ENCODE data around the gene GPR15LG.

The GPR15LG gene

DNA sequence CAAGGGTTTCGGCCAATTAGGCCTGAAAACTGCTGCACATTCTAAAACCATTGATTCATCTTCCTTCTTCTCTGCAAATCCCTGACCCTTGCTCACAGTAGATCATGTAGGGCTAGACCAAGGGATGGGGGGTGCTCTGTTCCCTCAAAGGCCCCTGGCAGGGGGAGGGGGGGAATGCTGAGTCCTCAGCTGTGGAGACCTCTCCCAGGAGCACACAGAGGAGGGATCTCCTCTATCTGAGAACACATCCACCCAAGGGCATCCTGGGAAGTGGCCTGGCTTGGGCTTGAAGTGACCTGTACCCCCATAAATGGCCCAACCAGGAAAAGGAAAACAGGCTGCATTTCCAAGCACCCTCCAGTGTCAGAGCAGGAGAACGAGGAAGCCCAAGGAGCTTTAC is 19.7 kb downstream of the GPR15LG start:
- Histone ChIP-seq H3K79me2 (ENCODE audit: insufficient read depth, low read depth) (no peaks in the 10 kb centered on the region), H3K4me1 (ENCODE audit: low read depth, poor library complexity, severe bottlenecking) (no peaks in the 10 kb centered on the region), H3K27me3 (ENCODE audit: insufficient read depth, low read depth) (no peaks in the 10 kb centered on the region), H4K20me1 (ENCODE audit: insufficient read depth) (no peaks in the 10 kb centered on the region), H2AFZ (ENCODE audit: low read depth) (no peak overlapping the region), H3K4me3 (IDR thresholded peaks at IDR 0.05; ENCODE audit: insufficient read depth, low read depth, low read length) (no peak overlapping the region), H3K4me2 (no peak overlapping the region), H3K36me3 (ENCODE audit: insufficient read depth) (no peaks in the 10 kb centered on the region), H3K27ac (no peak overlapping the region), H3K9ac (no peak overlapping the region)
- TF ChIP-seq, protein P1, sequence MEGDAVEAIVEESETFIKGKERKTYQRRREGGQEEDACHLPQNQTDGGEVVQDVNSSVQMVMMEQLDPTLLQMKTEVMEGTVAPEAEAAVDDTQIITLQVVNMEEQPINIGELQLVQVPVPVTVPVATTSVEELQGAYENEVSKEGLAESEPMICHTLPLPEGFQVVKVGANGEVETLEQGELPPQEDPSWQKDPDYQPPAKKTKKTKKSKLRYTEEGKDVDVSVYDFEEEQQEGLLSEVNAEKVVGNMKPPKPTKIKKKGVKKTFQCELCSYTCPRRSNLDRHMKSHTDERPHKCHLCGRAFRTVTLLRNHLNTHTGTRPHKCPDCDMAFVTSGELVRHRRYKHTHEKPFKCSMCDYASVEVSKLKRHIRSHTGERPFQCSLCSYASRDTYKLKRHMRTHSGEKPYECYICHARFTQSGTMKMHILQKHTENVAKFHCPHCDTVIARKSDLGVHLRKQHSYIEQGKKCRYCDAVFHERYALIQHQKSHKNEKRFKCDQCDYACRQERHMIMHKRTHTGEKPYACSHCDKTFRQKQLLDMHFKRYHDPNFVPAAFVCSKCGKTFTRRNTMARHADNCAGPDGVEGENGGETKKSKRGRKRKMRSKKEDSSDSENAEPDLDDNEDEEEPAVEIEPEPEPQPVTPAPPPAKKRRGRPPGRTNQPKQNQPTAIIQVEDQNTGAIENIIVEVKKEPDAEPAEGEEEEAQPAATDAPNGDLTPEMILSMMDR (conservative IDR thresholded peaks at IDR 0.05; ENCODE audit: low read depth, low read length): no peak

DNA sequence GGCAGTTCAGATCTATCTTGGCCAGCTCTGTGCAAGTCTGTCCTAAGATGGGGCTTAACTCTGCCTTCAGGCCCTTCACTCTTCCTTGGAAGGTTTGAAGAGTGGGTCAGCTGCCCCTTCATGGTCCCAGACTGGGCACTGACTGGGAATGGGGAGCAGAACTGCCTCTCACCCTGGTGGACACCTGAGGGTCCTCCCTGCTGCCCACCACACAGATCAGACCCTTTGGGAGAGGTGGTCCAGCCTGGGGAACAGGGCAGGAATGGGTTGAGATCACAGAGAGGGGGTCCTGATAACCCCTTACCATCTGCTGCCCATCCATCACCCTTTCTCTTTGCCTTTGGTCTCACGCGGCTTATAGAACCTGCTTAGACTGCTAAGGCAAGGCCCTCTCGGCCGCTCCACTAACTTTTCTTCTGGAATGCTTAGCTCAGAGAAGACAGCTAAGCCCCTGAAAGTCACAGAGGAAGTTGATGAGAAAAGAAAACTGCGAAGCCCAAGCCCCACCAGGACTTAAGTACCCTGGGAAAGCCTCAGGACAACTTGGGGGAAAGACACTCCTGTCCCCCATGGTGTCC is 20.3 kb downstream of the GPR15LG start:
- Histone ChIP-seq H3K27me3 (ENCODE audit: insufficient read depth, low read depth) (no peaks in the 10 kb centered on the region), H3K79me2 (ENCODE audit: insufficient read depth, low read depth) (no peaks in the 10 kb centered on the region), H3K27ac (no peak overlapping the region), H3K9ac (no peak overlapping the region), H3K36me3 (ENCODE audit: insufficient read depth) (no peaks in the 10 kb centered on the region), H2AFZ (ENCODE audit: low read depth) (no peak overlapping the region), H3K4me2 (no peak overlapping the region), H3K4me3 (IDR thresholded peaks at IDR 0.05; ENCODE audit: insufficient read depth, low read depth, low read length) (no peak overlapping the region), H3K4me1 (ENCODE audit: low read depth, poor library complexity, severe bottlenecking) (no peaks in the 10 kb centered on the region), H4K20me1 (ENCODE audit: insufficient read depth) (no peaks in the 10 kb centered on the region)
- TF ChIP-seq, protein P1 (conservative IDR thresholded peaks at IDR 0.05; ENCODE audit: low read depth, low read length): no peak

DNA sequence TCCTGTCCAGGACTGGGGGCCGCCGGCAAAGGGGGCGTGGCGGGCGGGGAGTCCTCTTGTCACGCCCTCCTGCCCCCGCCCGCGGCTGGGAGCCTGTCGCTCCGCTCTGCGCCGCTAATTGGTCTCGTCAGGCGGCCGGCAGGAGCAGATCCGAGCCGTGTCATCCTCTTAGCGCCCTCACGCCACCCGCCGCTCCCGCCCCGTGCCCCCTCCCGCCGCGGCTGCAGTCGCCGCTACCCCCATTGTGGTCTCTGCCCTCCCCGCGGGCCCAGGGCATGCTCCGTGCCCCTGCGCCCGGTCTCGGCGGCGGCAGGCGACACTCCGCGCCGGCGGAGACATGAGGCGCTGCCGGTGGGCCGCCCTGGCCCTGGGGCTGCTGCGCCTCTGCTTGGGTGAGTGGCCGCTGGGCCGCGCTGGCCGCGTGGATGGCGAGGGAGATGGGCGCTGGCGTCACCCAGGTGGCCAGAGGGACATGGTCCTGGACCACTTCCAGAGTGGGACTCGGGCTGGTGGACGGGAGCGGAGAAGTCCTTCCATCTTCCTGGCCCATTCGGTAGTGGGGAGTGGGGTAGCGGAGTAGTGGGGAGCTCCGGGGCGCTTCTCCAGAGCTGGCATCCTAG is 20.9 kb downstream of the GPR15LG start, which contains the start of gene CDHR1:
Gene CDHR1 (plus strand): TSS at position 114 of the 620 bp plus-strand sequence. CDS start 224 bp downstream, at position 338.
- H3K27ac ChIP-seq: no peak within 1 kb of the TSS
- H3K4me1 ChIP-seq (ENCODE audit: low read depth, poor library complexity, severe bottlenecking): no peaks in the 10 kb centered on the region
- no peak within 1 kb of the TSS for H2AFZ ChIP-seq (ENCODE audit: low read depth)
- no peak within 1 kb of the TSS for H3K4me2 ChIP-seq
- H3K27me3 ChIP-seq (ENCODE audit: insufficient read depth, low read depth): no peaks in the 10 kb centered on the region
- no peak within 1 kb of the TSS for H3K9ac ChIP-seq
- H3K4me3 ChIP-seq (IDR thresholded peaks at IDR 0.05; ENCODE audit: insufficient read depth, low read depth, low read length): no peak within 1 kb of the TSS
- TF ChIP-seq, protein P1 (conservative IDR thresholded peaks at IDR 0.05; ENCODE audit: low read depth, low read length): no peak
- no peaks in the 10 kb centered on the region for H3K79me2 ChIP-seq (ENCODE audit: insufficient read depth, low read depth)
- no peaks in the 10 kb centered on the region for H3K36me3 ChIP-seq (ENCODE audit: insufficient read depth)
- no peaks in the 10 kb centered on the region for H4K20me1 ChIP-seq (ENCODE audit: insufficient read depth)

DNA sequence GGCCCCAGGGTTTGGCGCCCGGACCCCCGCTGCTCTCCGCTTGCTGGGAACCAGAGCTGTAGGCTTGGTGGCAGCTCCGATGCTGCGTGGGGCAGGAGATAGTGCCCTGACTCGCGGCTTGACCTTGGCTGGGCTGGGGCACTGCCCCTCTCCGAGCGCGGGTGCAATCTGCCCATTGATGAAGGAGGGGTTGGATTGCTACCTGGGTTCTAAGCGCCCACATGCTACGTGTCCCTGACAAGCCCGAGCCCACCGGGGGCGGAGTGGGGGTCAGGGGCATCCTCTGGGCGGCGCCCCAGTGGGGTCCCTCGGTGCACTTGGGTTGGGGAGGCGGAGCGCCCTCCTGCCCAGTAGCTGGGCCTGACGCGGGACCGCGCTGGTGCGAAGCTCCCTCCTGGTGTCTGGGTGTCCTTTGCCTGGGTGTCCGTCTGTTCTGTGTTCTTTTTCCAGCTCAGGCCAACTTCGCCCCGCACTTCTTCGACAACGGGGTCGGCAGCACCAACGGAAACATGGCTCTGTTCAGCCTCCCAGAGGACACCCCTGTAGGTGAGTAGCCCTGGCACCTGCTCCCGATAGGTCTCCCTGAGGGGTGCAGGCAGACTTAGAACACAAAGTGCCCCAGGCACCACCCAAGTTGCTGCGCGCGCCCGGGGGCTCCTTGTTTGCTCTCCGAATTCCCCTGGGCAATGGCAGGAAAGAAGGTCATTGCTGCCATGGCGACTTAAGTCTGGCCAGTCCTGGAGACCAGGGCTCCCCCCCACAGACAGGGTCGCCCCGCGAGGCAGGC is 21.6 kb downstream of the GPR15LG start:
- no peaks in the 10 kb centered on the region for H3K27me3 ChIP-seq (ENCODE audit: insufficient read depth, low read depth)

More for the DNA sequence above, 21.6 kb downstream of the GPR15LG start:
- Histone ChIP-seq H3K4me3 (IDR thresholded peaks at IDR 0.05; ENCODE audit: insufficient read depth, low read depth, low read length) (no peak overlapping the region), H3K9ac (no peak overlapping the region), H3K4me1 (ENCODE audit: low read depth, poor library complexity, severe bottlenecking) (no peaks in the 10 kb centered on the region), H3K36me3 (ENCODE audit: insufficient read depth) (no peaks in the 10 kb centered on the region), H3K27ac (no peak overlapping the region), H3K4me2 (no peak overlapping the region), H4K20me1 (ENCODE audit: insufficient read depth) (no peaks in the 10 kb centered on the region), H3K79me2 (ENCODE audit: insufficient read depth, low read depth) (no peaks in the 10 kb centered on the region), H2AFZ (ENCODE audit: low read depth) (no peak overlapping the region)
- TF ChIP-seq, protein P1 (conservative IDR thresholded peaks at IDR 0.05; ENCODE audit: low read depth, low read length): no peak
